HG03280 (cell line): ENCODE data around the gene SCARB1.

ENCODE experiments used
- ATAC-seq: cut with Tn5 transposase; IDR thresholded peaks from one replicate; pipeline ENCODE4 v1.9.1; 2021; ENCODE audit warnings: mild to moderate bottlenecking, moderate library complexity; ENCODE audit not compliant: unreplicated experiment

The SCARB1 gene

DNA sequence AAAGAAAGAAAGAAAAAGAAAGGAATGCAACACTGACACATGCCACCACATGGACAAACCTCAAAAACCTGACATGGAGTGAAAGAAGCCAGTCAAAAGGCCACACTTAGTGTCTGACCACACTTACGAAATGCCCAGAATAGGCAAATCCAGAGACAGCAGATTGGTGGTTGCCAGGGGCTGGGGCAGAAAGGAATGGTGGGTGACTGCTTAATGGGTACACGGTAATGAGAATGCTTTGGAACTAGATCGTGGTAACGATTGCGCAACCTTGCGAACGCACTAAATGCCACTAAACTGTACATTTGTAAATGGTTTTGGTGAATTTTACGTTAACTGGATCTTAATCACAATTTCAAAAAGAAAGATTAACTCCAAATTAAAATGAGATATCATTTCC, 39.5 kb downstream of the SCARB1 start:
- ATAC-seq = no peak

DNA sequence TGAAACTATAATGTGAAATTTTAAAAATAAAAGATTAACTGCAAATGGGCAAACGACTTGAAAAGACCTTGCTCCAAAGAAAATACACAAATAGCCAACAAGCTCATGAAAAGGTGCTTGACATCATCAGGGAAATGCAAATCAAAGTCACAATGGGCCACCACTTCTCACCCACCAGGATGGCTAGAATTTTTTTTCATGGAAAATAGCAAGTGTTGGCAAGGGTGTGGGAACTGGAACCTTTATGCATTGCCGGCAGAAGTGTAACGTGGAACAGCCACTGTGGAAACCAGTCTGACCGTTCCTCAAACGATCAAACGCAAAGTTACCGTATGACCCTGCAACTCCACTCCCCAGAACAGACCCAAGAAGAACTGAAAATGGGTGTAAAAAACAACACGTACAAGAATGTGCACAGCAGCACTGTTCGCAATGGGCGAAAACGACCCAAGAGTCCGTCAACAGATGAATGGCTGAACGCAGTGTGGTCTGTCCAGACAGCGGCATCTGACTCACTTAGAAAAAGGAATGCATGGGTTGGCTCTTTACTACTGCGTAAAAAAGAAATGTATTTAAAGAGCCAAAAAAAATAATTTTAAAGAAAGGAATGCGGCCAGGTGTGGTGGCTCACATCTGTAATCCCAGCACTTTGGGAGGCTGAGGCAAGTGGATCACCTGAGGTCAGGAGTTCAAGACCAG, 40.2 kb downstream of the SCARB1 start:
- no peak for ATAC-seq

GRCh38 chr12:124822218-124822617, 41.4 kb downstream of the SCARB1 start:
- no peak for ATAC-seq

- no peak for ATAC-seq
Measured at GRCh38 chr12:124821252-124822200, 42.1 kb downstream of the SCARB1 start.

DNA sequence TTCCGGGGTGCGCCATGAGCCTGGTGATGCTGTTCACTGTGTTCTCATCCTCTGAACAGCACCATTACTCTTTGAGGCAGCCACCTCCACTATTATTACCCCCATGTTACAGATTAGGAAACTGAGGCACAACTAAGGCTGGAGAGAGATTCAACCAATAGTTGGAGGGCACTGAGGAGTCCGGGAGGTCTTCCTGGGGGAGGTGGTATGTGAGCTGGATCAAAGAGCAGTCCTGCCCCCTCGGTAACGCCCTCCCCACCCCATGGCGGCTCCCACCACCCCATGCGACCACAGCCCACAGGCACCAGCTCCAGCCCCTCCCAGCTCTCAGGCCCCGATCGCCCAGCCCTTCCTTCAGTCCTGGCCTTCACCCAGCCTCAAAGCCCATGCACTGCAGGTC, 43.5 kb downstream of the SCARB1 start:
- ATAC-seq = no peak

- no peak for ATAC-seq
Measured at GRCh38 chr12:124819525-124819924, 44.1 kb downstream of the SCARB1 start.

DNA sequence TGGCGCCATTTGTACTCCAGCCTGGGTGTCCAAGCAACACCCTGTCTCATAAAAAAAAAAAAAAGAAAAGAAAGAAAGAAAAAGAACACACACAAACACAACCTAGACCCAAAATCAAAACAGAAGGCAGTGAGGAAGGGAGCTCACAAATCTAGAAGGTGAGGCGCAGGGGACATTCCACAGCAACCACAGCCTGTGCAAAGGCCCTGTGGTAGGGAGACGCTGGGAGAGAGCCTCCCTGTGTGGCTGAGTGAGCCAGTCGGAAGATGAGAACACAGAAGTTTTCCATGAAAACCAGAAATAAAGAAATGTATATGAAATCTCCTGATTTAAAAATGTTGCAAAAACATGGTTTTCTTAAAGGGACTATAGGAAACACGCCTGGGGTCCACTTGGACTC, 44.6 kb downstream of the SCARB1 start:
- no peak for ATAC-seq

DNA sequence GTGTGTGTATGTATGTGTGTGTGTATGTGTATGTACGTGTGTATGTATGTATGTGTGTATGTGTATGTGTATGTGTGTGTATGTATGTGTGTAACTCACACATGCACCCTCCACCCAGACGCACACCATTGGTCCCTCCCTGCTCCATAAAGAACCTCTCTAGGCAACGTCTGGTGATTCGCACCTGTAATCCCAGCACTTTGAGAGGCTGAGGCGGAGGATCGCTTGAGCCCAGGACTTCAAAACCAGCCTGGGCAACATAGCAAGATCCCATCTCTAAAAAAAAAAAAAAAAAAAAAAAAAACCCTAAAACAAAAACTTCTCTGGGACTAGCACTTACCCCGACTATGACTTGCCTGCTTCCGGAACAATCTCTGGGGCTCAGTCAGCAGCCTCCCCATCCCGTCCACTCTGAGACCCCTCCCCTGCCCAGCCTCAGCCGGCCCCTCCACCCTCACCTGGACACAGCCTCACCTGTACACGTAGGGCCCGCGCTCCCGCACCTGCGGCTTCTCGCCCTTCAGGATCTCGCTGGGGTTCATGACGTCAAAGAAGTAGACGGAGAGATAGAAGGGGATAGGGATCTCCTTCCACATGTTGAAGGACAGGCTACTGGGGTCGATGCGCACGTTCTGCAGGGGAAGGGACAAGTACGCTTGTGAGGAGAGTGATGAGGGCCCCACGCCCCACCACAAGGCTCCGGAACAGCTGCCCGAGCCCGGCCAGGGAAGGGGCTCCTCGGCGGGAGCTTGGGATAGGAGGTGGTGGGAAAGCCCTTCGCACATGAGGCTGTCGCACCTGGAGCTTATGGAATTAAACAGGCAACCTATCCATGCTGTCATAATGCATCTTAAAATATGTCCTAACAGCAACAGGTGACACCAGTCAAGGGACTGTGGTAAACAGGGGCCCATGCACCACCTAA, 46.3 kb downstream of the SCARB1 start:
- no peak for ATAC-seq

DNA sequence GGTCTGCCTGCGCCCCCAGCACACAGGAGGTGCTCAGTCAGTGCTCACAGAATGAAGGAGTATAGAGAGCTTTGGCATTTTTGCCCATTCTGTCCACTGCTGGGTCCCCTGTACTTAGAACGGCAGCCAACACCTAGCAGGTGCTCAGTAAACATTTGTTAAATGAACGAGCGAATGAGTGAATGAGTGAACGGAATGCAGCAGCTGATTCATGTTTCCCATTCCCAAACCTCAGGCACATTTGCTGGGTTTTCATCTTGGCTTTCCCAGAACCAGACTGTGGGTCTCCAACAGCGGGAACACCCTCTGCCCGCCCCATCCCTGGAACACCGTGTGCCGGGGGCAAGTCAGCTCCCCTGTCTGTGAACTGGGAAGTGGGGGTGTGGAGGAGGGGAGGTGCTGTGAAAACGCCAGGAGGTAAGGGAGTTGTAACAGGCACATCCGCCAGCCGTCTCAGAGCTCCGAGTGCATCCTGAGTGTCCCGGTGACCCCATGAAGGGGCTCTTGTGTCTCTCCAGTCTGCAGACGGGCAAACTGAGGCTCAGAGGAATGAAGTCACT, 47.3 kb downstream of the SCARB1 start:
- ATAC-seq = no peak

GRCh38 chr12:124814741-124815613, 48.7 kb downstream of the SCARB1 start:
- ATAC-seq = no peak

DNA sequence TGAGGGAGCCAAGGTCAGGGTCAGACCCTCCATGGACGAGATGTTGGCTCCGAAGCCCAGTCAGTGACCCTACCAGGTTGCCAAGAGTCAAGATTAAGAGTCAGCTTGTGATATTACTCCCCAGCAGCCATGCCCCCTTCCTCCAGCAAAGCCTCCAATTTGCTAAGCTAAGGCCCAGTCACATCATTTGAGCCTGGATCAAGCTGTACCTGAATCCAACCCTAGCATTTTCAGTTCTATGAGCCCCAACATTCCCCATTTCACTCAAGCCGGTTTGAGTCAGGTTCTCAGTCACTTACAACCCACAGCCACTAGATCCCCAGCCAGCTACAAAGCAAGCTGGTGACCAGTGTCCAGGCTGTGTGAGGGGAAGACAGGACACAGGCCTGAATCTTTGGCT, 49.9 kb downstream of the SCARB1 start:
- no peak for ATAC-seq

DNA sequence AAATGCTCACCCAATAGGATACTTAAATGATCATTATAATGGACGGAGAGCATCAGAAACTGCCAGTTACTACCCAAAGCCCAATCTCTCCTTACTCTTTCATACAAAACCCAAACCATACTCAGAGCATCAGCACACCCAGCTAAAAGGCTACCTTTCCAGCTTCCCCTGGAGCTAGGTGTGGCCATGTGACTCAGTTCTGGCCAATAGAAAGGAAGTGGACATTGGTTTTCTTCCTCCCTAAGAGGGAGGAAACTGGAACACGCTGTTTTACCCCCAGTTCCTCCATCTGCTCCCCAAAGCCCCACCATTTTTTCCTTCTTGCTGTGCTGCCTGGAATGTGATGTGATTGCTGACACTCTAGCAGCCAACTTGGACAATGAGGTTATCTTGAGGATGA, 50.7 kb downstream of the SCARB1 start:
- no peak for ATAC-seq

- no peak for ATAC-seq
Measured at GRCh38 chr12:124812356-124812755, 51.3 kb downstream of the SCARB1 start.

- no peak for ATAC-seq
Measured at GRCh38 chr12:124811633-124812032, 52.0 kb downstream of the SCARB1 start.

GRCh38 chr12:124809878-124810277, 53.8 kb downstream of the SCARB1 start:
- ATAC-seq = no peak

DNA sequence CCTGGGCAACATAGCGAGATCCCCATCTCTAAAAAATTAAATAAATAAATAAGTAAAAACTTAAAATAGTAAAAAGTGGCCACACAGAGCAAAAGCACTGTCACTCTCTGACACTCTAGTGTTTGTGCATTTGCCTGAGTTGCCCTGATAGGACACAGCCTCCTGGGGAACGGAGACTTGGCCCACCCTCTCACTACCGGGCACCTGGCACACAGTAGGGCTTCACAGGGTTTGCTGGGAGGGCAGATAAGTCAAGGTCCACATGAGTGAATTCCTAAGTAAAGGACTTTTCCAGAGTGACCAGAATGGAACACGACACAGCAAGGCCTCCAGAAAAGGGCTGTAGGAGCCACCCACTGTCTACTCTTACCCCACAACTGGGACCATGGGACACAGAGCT, 54.3 kb downstream of the SCARB1 start:
- no peak for ATAC-seq

- no peak for ATAC-seq
Measured at GRCh38 chr12:124808272-124808671, 55.4 kb downstream of the SCARB1 start.

DNA sequence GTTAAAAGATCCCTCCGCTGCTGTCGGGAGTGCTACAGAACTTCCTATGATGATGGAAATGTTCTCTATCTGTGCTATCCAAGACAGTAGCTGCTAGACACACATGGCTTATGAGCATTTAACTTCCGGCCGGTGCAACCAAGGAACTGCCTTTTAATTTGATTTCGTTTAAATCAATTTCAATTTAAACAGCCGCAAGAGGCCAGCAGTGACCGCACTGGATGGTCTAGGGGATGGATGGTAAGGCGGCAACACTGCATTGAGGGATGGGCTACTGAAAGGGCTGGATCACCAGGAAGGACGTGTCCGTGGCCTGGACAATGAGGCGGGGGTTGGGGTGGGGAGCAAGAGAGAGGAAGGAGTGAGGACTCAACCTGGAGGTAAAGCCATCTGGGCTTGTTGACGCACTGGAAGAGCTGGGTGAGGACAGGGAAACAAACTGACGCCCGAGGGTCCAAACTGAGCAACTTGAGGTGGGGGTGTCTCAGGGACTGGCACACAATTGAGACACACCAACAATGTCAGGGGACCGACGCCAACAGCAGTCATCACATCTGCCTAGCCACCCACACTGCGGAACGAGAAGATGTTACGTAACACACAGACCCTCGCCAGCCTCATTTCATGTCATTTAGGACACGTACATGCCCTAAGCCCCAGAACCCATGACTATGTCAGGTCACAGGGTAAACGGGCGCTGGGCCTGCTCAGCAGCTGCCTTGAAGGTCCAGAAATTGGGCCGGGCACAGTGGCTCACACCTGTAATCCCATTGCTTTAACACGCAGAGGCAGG, 57.6 kb downstream of the SCARB1 start:
- no peak for ATAC-seq

- no peak for ATAC-seq
Measured at GRCh38 chr12:124805050-124805449, 58.6 kb downstream of the SCARB1 start.
